ENCODE measurements around the gene ZNF384.
A peak's percentile ranks its signal among the peaks of the same experiment; 100 is the strongest.

Gene ZNF384

DNA sequence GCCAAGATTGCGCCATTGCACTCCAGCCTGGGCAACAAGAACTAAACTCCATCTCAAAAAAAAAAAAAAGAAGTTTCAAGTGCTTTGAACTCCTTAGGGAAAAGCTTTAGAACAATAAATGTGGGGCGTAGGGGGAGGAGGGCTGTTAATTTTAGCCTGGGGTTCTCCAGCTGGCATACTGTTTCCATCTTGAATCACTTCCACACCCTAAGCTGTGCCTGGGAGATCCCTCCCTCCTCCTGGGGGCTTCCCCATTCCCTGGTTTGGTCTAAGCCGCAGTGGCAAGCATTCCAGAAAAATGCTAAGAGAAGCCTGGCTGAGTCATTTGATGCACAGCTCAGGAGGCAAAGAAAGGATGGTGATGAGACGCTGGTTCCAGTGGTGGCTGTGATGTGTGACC is 2.3 kb upstream of the ZNF384 start:
- Mint-ChIP-seq H3K9me3 (no peaks in the 10 kb centered on the region), H3K27ac (no peak overlapping the region)
- DNase-seq: no peak

DNA sequence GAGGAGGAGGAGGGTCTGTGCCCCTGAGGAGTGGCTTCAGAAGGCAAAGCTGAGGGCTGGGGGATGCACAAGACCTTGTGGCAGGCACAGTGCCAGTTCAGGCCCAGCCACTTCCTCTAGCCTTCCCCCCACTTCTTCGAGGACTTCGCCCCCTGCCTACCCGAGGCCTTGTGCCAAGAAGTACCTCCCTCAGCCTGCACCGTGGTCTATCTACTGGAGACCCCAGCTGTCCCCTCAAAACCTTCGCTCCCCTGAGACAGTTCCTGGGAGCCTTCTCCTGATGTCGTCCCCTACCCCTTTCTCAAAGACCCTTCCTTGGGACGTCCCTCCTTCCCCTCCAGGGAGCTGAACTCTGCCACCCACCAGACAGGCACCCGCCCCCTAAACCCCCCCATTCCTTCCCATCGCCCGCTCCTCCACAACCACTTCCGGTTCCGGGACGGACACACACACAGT is 604 bp downstream of the ZNF384 start:
- no peak for DNase-seq

More for the DNA sequence above, 2.3 kb upstream of the ZNF384 start:
- H3K4me1 Mint-ChIP-seq: peaks cover 72% of the 10 kb centered on the region
- peaks cover 7% of the 10 kb centered on the region for H3K27me3 Mint-ChIP-seq (ENCODE audit: low read depth, poor library complexity)
- TF ChIP-seq, protein P1, sequence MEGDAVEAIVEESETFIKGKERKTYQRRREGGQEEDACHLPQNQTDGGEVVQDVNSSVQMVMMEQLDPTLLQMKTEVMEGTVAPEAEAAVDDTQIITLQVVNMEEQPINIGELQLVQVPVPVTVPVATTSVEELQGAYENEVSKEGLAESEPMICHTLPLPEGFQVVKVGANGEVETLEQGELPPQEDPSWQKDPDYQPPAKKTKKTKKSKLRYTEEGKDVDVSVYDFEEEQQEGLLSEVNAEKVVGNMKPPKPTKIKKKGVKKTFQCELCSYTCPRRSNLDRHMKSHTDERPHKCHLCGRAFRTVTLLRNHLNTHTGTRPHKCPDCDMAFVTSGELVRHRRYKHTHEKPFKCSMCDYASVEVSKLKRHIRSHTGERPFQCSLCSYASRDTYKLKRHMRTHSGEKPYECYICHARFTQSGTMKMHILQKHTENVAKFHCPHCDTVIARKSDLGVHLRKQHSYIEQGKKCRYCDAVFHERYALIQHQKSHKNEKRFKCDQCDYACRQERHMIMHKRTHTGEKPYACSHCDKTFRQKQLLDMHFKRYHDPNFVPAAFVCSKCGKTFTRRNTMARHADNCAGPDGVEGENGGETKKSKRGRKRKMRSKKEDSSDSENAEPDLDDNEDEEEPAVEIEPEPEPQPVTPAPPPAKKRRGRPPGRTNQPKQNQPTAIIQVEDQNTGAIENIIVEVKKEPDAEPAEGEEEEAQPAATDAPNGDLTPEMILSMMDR (IDR thresholded peaks at IDR 0.05): no peak
- peak overlapping the region; percentile 48 for H3K4me3 Mint-ChIP-seq
- peaks cover 9% of the 10 kb centered on the region for H3K36me3 Mint-ChIP-seq (ENCODE audit: low read depth)

DNA sequence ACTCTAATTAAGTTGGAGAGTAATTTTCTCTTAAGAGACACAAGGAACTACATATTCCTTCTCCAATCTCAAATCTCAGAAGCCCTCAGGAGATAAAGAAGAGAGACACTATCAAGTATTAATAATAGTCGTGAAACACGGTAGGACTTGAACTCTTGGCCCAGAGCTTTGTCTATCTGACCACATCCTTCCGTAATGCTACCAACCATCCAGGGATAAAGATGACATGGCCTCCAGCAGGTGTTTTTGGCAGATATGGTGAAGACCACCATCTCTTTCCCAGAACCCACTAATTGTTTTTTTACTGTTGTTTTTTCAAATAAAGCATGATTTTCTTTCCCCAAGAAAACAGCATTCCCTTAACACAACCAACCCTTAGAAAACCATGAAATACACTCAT is 3.4 kb downstream of the ZNF384 start:
- TF ChIP-seq, protein P1 (IDR thresholded peaks at IDR 0.05): no peak

More for the DNA sequence above, 604 bp downstream of the ZNF384 start:
- H3K27me3 Mint-ChIP-seq (ENCODE audit: low read depth, poor library complexity): no peaks in the 10 kb centered on the region
- H3K9me3 Mint-ChIP-seq: no peaks in the 10 kb centered on the region
- H3K27ac Mint-ChIP-seq: peak overlapping the region; percentile 98
- peak overlapping the region; percentile 90 for H3K4me3 Mint-ChIP-seq
- peaks cover 67% of the 10 kb centered on the region for H3K4me1 Mint-ChIP-seq
- TF ChIP-seq, protein P1 (IDR thresholded peaks at IDR 0.05): no peak
- H3K36me3 Mint-ChIP-seq (ENCODE audit: low read depth): peaks cover 16% of the 10 kb centered on the region

GRCh38 chr12:6684609-6685008 is 4.6 kb downstream of the ZNF384 start:
- TF ChIP-seq, protein P1 (IDR thresholded peaks at IDR 0.05): peak; percentile 55
- Mint-ChIP-seq H3K9me3 (no peaks in the 10 kb centered on the region), H3K4me3 (no peak overlapping the region), H3K27ac (no peak overlapping the region), H3K36me3 (ENCODE audit: low read depth) (peaks cover 26% of the 10 kb centered on the region), H3K27me3 (ENCODE audit: low read depth, poor library complexity) (no peaks in the 10 kb centered on the region), H3K4me1 (peaks cover 35% of the 10 kb centered on the region)
- DNase-seq: peak; percentile 26

More for the DNA sequence above, 3.4 kb downstream of the ZNF384 start:
- no peak overlapping the region for H3K4me3 Mint-ChIP-seq
- peaks cover 24% of the 10 kb centered on the region for H3K36me3 Mint-ChIP-seq (ENCODE audit: low read depth)
- no peak for DNase-seq
- H3K27me3 Mint-ChIP-seq (ENCODE audit: low read depth, poor library complexity): no peaks in the 10 kb centered on the region
- H3K9me3 Mint-ChIP-seq: no peaks in the 10 kb centered on the region
- peaks cover 44% of the 10 kb centered on the region for H3K4me1 Mint-ChIP-seq
- no peak overlapping the region for H3K27ac Mint-ChIP-seq

GRCh38 chr12:6676962-6677361 is 12.2 kb downstream of the ZNF384 start:
- Mint-ChIP-seq H3K27me3 (ENCODE audit: low read depth, poor library complexity) (no peaks in the 10 kb centered on the region), H3K27ac (no peak overlapping the region), H3K4me3 (no peak overlapping the region), H3K4me1 (no peaks in the 10 kb centered on the region), H3K36me3 (ENCODE audit: low read depth) (peaks cover 60% of the 10 kb centered on the region), H3K9me3 (no peaks in the 10 kb centered on the region)
- TF ChIP-seq, protein P1 (IDR thresholded peaks at IDR 0.05): no peak
- no peak for DNase-seq

DNA sequence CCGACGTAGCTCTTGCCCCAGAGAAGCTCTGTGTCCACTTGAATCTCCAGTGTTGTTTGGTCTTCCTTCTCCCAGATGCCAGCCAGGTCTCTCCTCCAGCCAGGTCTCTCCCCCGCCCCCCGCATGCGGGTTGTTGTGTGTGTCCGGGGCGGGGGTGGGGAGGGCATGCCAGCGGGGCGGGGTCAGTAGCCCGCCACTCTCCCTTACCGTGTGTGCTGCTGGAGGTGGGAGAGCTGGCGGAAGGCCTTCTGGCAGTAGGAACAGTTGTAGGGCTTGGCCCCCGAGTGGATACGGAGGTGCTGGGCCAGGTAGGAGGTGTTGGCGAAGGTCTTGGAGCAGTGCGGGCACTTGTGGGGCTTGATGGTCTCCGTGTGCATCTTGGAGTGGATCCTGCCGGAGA is 17.0 kb downstream of the ZNF384 start:
- Mint-ChIP-seq H3K4me1 (no peaks in the 10 kb centered on the region), H3K27me3 (ENCODE audit: low read depth, poor library complexity) (peaks cover 7% of the 10 kb centered on the region), H3K36me3 (ENCODE audit: low read depth) (peaks cover 72% of the 10 kb centered on the region), H3K27ac (no peak overlapping the region), H3K4me3 (no peak overlapping the region), H3K9me3 (no peaks in the 10 kb centered on the region)
- TF ChIP-seq, protein P1 (IDR thresholded peaks at IDR 0.05): no peak
- no peak for DNase-seq
